Measurements from ENCODE around the gene FRS3.

DNA sequence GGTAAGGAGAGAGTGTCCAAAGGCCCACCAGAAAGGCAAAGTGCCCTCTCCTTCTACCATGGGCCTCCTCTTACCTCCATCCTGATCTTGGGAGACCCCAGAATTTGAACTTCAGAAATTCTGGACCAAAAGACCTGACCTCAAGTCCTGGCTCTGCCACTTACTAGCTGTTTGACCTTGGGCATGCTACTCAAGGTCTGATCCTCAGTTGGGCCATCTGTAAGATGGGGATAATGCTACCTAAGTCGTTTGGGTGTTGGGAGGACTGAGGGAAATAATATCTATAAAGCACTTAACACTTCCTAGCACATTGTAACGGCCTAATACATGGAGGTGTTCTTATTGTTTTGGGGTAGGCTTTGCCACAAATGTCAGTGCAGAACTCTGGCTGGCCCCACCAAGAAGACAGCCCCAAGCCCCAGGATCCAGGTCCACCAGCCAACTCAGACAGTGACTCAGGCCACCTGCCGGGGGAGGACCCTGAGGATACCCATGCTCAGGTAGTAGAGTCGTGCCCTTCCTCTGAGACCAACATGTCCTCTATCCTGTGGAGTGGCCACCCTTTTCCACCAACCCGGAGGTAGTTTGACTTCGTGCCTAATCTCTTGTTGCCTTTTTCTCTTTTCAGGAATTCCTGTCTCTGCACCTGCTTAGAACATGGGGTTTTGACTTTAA lies 3.5 kb upstream of the FRS3 start:
- TF ChIP-seq, protein P1, sequence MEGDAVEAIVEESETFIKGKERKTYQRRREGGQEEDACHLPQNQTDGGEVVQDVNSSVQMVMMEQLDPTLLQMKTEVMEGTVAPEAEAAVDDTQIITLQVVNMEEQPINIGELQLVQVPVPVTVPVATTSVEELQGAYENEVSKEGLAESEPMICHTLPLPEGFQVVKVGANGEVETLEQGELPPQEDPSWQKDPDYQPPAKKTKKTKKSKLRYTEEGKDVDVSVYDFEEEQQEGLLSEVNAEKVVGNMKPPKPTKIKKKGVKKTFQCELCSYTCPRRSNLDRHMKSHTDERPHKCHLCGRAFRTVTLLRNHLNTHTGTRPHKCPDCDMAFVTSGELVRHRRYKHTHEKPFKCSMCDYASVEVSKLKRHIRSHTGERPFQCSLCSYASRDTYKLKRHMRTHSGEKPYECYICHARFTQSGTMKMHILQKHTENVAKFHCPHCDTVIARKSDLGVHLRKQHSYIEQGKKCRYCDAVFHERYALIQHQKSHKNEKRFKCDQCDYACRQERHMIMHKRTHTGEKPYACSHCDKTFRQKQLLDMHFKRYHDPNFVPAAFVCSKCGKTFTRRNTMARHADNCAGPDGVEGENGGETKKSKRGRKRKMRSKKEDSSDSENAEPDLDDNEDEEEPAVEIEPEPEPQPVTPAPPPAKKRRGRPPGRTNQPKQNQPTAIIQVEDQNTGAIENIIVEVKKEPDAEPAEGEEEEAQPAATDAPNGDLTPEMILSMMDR (IDR thresholded peaks at IDR 0.05): no peak
- TF ChIP-seq SIN3A (IDR thresholded peaks at IDR 0.05; ENCODE audit: borderline replicate concordance, insufficient read depth, low read depth, low read length): no peak
